ENCODE data around the gene PGPEP1. TPM values are rescaled to one million over a fixed set of nuclear protein-coding genes. Genes with fewer than 3 reads are reported as not detected.
A peak's percentile ranks its signal among the peaks of the same experiment; 100 is the strongest.
"Not testable (repeated sequence)": the region's sequence is repeated elsewhere in the genome, so short reads cannot be mapped to it uniquely, and the experiment has no call there.

Gene PGPEP1
- total RNA-seq, 2 donors from 2014 or later: 23.7 TPM

DNA sequence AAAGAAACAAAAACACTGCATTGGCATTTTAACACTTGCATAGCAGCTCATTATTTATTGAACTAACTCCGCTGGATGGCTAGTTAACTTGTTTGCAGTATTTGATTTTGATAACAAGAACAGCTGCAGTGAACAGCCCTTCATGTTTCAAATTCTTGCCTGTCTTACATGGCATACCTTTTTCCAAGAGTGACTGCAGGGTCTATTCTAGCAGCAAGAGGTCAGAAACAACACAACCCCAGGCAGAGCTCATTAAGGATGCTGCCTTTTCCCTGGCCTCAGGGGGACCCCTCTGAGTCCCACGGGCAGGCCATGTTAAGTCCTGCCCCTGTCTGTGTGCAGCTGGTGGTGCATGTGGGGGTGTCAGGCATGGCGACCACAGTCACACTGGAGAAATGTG lies 16.6 kb downstream of the PGPEP1 start:
- Histone ChIP-seq H3K36me3 (peaks cover 31% of the 10 kb centered on the region), H3K9me3 (no peaks in the 10 kb centered on the region), H3K4me3 (no peak overlapping the region), H3K27me3 (replicated peaks; ENCODE audit: insufficient read depth) (no peaks in the 10 kb centered on the region), H3K27ac (peak overlapping the region; percentile 55 to 61), H3K4me1 (ENCODE audit: control insufficient read depth in 1 of 2, low read depth in 2 of 2) (peaks cover 0 to 14% of the 10 kb centered on the region in 2 donors)
- TF ChIP-seq CTCF (IDR thresholded peaks at IDR 0.05): no peak
- DNase-seq (ENCODE audit: low spot score) (no peak), ATAC-seq (ENCODE audit: insufficient number of reproducible peaks, low FRiP score, low read depth) (no peak)

DNA sequence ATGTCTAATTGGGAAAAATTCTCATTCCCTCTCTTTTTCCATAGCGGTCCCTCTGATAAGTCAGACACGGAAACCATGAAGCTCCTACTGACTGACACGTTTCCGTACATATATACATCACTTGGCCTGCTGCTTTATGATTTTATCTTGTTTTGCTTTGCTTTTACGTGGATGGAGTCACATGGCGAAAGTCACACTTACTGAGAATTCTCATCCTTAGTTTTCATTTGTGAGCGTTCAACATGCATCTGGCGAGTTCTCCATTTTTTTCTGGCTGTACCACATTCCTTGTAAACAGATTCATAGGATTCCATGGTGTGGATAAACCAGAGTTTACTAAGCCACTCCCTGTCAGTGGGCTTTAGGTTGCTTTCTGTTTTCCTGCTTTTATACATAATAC lies 21.2 kb downstream of the PGPEP1 start:
- H3K4me1 ChIP-seq (ENCODE audit: control insufficient read depth in 1 of 2, low read depth in 2 of 2): peaks cover 12 to 30% of the 10 kb centered on the region in 2 donors
- peaks cover 31% of the 10 kb centered on the region for H3K36me3 ChIP-seq
- no peak for TF ChIP-seq CTCF (IDR thresholded peaks at IDR 0.05)
- no peak for ATAC-seq (ENCODE audit: insufficient number of reproducible peaks, low FRiP score, low read depth)
- no peak for DNase-seq (ENCODE audit: low spot score)
- no peak overlapping the region for H3K4me3 ChIP-seq
- no peak overlapping the region for H3K27ac ChIP-seq
- H3K27me3 ChIP-seq (replicated peaks; ENCODE audit: insufficient read depth): no peaks in the 10 kb centered on the region
- no peaks in the 10 kb centered on the region for H3K9me3 ChIP-seq

DNA sequence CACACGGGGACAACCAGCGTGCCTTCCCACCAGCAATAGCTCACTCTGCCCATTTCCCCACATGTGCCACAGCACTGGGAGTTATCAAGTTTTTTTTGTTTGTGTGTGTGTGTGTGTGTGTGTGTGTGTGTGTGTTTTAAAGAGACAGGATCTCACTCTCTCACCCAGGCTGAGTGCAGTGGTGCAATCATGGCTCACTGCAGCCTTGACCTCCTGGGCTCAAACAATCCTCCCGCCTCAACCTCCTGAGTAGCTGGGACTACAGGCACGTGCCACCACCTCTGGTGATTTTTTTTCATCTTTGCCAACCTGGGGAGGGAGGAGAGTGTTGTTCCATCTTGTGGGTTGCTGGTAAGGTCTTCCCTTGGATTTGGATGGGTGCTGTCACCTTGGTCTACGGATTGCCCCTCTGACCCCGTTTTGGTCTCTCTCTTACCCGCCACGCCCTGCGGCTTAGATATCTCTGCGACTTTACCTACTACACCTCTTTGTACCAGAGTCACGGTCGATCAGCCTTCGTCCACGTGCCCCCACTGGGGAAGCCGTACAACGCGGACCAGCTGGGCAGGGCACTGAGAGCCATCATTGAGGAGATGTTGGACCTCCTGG lies 22.6 kb downstream of the PGPEP1 start:
- Histone ChIP-seq H3K4me1 (ENCODE audit: control insufficient read depth in 1 of 2, low read depth in 2 of 2) (peaks cover 12 to 24% of the 10 kb centered on the region in 2 donors), H3K9me3 (no peaks in the 10 kb centered on the region), H3K4me3 (no peak overlapping the region), H3K27me3 (replicated peaks; ENCODE audit: insufficient read depth) (no peaks in the 10 kb centered on the region), H3K36me3 (peaks cover 19% of the 10 kb centered on the region), H3K27ac (peak overlapping the region in 1 of 2 donors; percentile 80)
- TF ChIP-seq CTCF (IDR thresholded peaks at IDR 0.05): no peak
- DNase-seq (ENCODE audit: low spot score): no peak
- no peak for ATAC-seq (ENCODE audit: insufficient number of reproducible peaks, low FRiP score, low read depth)

GRCh38 chr19:18363787-18364186 lies 23.4 kb downstream of the PGPEP1 start:
- no peak for TF ChIP-seq CTCF (IDR thresholded peaks at IDR 0.05)
- Histone ChIP-seq H3K4me3 (no peak overlapping the region), H3K4me1 (ENCODE audit: control insufficient read depth in 1 of 2, low read depth in 2 of 2) (peaks cover 12 to 24% of the 10 kb centered on the region in 2 donors), H3K9me3 (no peaks in the 10 kb centered on the region), H3K27me3 (replicated peaks; ENCODE audit: insufficient read depth) (no peaks in the 10 kb centered on the region), H3K27ac (peak overlapping the region; percentile 80 to 81), H3K36me3 (peaks cover 15% of the 10 kb centered on the region)
- DNase-seq (ENCODE audit: low spot score): no peak
- ATAC-seq (ENCODE audit: insufficient number of reproducible peaks, low FRiP score, low read depth): no peak

DNA sequence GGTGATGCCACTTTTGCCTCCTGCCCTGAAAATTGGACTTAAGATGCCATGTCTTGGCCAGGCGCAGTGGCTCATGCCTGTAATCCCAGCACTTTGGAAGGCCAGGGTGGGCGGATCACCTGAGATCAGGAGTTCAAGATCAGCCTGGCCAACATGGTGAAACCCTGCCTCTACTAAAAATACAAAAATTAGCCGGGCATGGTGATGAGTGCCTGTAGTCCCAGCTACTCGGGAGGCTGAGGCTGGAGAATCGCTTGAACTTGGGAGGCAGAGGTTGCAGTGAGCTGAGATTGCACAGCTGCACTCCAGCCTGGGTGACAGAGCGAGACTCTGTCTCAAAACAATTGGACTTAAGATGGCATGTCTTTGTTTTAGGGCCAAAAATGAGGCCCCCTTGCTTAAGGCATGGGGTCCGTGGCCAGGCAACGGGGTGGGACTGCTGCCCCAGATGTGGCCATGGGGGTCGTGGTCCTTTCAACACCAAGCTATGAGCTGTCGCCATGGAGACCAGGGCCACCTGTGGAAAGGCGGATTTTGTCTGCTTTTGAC lies 24.0 kb downstream of the PGPEP1 start:
- not testable (repeated sequence) for ATAC-seq (ENCODE audit: insufficient number of reproducible peaks, low FRiP score, low read depth)
- H3K4me3 ChIP-seq: peak overlapping the region; percentile 51

More for the DNA sequence above, 24.0 kb downstream of the PGPEP1 start:
- H3K4me1 ChIP-seq (ENCODE audit: control insufficient read depth in 1 of 2, low read depth in 2 of 2): peaks cover 12 to 24% of the 10 kb centered on the region in 2 donors
- peaks cover 10% of the 10 kb centered on the region for H3K36me3 ChIP-seq
- DNase-seq (ENCODE audit: low spot score); H3K27me3 ChIP-seq (replicated peaks; ENCODE audit: insufficient read depth); H3K9me3 ChIP-seq: not testable (repeated sequence)
- peak overlapping the region; percentile 80 to 81 for H3K27ac ChIP-seq

All from thoracic aorta (tissue), 2 donors.